HepG2 (cell line): ENCODE measurements around the gene CPT1A. TPM values are rescaled to one million over a fixed set of nuclear protein-coding genes. Genes with fewer than 3 reads are reported as not detected.

Experiments
- BCL6 ChIP-seq: IDR thresholded peaks from 2 replicates; pipeline ENCODE4 v1.6.1; 2016; ENCODE audit warnings: missing genetic modification reagents, missing compliant biosample characterization
- CBX5 ChIP-seq: sonication (generic); formaldehyde crosslinking; IDR thresholded peaks from 2 replicates; pipeline ENCODE4 v1.4.0; 2020; ENCODE audit warnings: missing genetic modification reagents, borderline replicate concordance
- IRX3 ChIP-seq: sonication (generic); formaldehyde crosslinking; IDR thresholded peaks from 2 replicates; pipeline ENCODE4 v1.8.1; 2023; ENCODE audit warnings: mild to moderate bottlenecking, low read depth, missing genetic modification reagents, borderline replicate concordance
- PHB2 ChIP-seq: fragments of 450-650 bp; IDR thresholded peaks from 2 replicates; pipeline ENCODE4 v1.6.1; 2018; ENCODE audit not compliant: partially characterized antibody
- SNAI1 ChIP-seq: sonication (generic); formaldehyde crosslinking; IDR thresholded peaks from 2 replicates; pipeline ENCODE4 v1.5.0; 2020; ENCODE audit warnings: mild to moderate bottlenecking, missing genetic modification reagents, borderline replicate concordance
- SP5 ChIP-seq: IDR thresholded peaks from 2 replicates; pipeline ENCODE4 v1.6.1; 2016; ENCODE audit warnings: low read depth, borderline replicate concordance
- SRSF9 ChIP-seq: fragments of 200-400 bp; formaldehyde crosslinking; IDR thresholded peaks from 2 replicates; pipeline ENCODE4 v1.6.1; 2018; ENCODE audit warnings: borderline replicate concordance, mild to moderate bottlenecking, low read depth, low read length; ENCODE audit not compliant: insufficient read depth, poor library complexity, severe bottlenecking
- TEAD3 ChIP-seq: optimal IDR thresholded peaks from 2 replicates; pipeline ENCODE3; 2016; ENCODE audit warnings: borderline replicate concordance
- ZBTB7B ChIP-seq: sonication (generic); formaldehyde crosslinking; IDR thresholded peaks from 2 replicates; pipeline ENCODE4 v1.4.0; 2020; ENCODE audit warnings: missing genetic modification reagents
- ZNF317 ChIP-seq: sonication (generic); formaldehyde crosslinking; IDR thresholded peaks from 2 replicates; pipeline ENCODE4 v1.5.0; 2020; ENCODE audit warnings: mild to moderate bottlenecking, missing genetic modification reagents
- ZNF326 ChIP-seq: sonication (generic); formaldehyde crosslinking; IDR thresholded peaks from 2 replicates; pipeline ENCODE4 v1.4.0; 2020; ENCODE audit warnings: missing genetic modification reagents, borderline replicate concordance
- ZNF34 ChIP-seq: sonication (generic); formaldehyde crosslinking; IDR thresholded peaks from 2 replicates; pipeline ENCODE4 v1.4.0; 2020; ENCODE audit warnings: mild to moderate bottlenecking, missing genetic modification reagents, borderline replicate concordance
- ZNF563 ChIP-seq: sonication (generic); formaldehyde crosslinking; IDR thresholded peaks from 2 replicates; pipeline ENCODE4 v1.8.0; 2022; ENCODE audit warnings: mild to moderate bottlenecking, moderate library complexity, missing genetic modification reagents
- ZNF670 ChIP-seq: sonication (generic); formaldehyde crosslinking; IDR thresholded peaks from 2 replicates; pipeline ENCODE4 v1.8.0; 2022; ENCODE audit warnings: mild to moderate bottlenecking, missing genetic modification reagents, borderline replicate concordance
- ZNF775 ChIP-seq: sonication (generic); formaldehyde crosslinking; IDR thresholded peaks from 2 replicates; pipeline ENCODE4 v1.4.0; 2020; ENCODE audit warnings: missing genetic modification reagents, mild to moderate bottlenecking, moderate library complexity, borderline replicate concordance
- polyA plus RNA-seq, 8 experiments: library from polyadenylated mRNA; depleted of rRNA in 3 of 8; stranded (reverse) in 7 of 8; unstranded in 1 of 8; fragments of >200 nt; fragmentation: Illumina TruSeq in 4 of 8; extraction: Trizol in 4 of 8; gene quantifications; 2 replicates each; pipeline versions ENCODE4 v1.2.1 to v1.2.3, GENCODE V29; 2011 to 2016; ENCODE audit warnings: low read depth in 4 of 8, missing spikeins in 1 of 8, mixed read lengths in 1 of 8; ENCODE audit not compliant: insufficient read depth in 1 of 8
- total RNA-seq, 5 experiments: library from RNA; depleted of rRNA; stranded (reverse); fragments of >200 nt; fragmentation: Illumina TruSeq; extraction: Trizol; gene quantifications; 2 replicates each; pipeline ENCODE4 v1.2.3, GENCODE V29; 2016; ENCODE audit warnings: low read depth in 1 of 5
- TF ChIP-seq, protein P1 (sequence below): sonication (generic); formaldehyde crosslinking; IDR thresholded peaks from 2 replicates; pipeline ENCODE4 v1.8.1; 2023; ENCODE audit warnings: missing genetic modification reagents, inconsistent platforms, borderline replicate concordance
- TF ChIP-seq, protein P2 (sequence below), 2 experiments: sonication (generic) in 1 of 2; formaldehyde crosslinking in 1 of 2; IDR thresholded peaks; 2 replicates each; pipeline versions ENCODE4 v1.5.1 to v1.6.1; 2011 to 2020; ENCODE audit warnings: borderline replicate concordance in 1 of 2, low read depth in 1 of 2, low read length in 1 of 2, mild to moderate bottlenecking in 1 of 2, missing genetic modification reagents in 1 of 2, moderate library complexity in 1 of 2
- TF ChIP-seq, protein P3 (sequence below): sonication (generic); formaldehyde crosslinking; conservative IDR thresholded peaks from 2 replicates; pipeline ENCODE4 v1.4.0; 2020; ENCODE audit warnings: mild to moderate bottlenecking, missing genetic modification reagents, moderate library complexity
- TF ChIP-seq, protein P4 (sequence below): sonication (generic); formaldehyde crosslinking; IDR thresholded peaks from 2 replicates; pipeline ENCODE4 v1.5.0; 2020; ENCODE audit warnings: mild to moderate bottlenecking, missing genetic modification reagents

CPT1A gene
- total and polyA plus RNA-seq, 2 of the 13 experiments (the other 11 are each of a cell fraction or from before 2014, with no cell fraction given): 7.0 to 7.1 TPM

DNA sequence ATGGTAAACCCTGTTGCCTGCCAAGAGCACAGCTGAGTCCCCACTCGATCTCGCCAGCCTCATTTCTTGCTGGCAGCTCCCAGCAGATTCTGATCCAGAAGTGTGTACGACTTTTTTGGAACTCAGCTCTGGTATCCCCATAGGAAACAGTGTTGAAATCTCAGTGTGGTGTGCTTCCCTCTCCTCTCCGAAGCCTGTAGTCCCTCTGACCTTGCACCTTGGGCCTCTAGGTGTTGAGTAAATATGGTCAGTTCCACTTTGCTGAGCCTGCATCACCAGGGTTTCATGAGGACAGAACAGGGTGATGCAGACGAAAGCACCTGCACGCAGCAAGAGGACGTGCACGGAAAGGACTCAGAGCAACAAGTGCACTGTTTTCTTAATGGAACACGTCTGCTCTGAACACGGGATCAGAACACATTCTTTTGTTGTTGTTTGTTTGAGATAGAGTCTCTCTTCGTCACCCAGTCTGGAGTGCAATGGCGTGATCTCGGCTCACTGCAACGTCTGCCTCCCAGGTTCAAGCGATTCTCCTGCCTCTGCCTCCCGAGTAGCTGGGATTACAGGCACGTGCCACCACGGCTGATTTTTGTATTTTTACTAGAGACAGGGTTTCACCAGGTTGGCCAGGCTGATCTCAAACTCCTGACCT lies 3.8 kb upstream of the CPT1A start (continued):
- TF ChIP-seq ZNF317 (CRISPR knock-in tag) (peak; percentile 86), ZBTB7B (peak; percentile 83), PHB2 (no peak), TEAD3 (peak; percentile 86), ZNF775 (no peak), IRX3 (CRISPR knock-in tag) (0 out of 2 replicates have a peak, but pooled peaks have one; percentile 42), SP5 (peak; percentile 67; the same call in 1 of the 2 replicates), ZNF563 (peak; percentile 77), SRSF9 (no peak), SNAI1 (peak; percentile 61; the same call in 1 of the 2 replicates), CBX5 (CRISPR knock-in tag) (peak; percentile 84; the same call in 1 of the 2 replicates), ZNF34 (CRISPR knock-in tag) (no peak), ZNF326 (CRISPR knock-in tag) (no peak), BCL6 (peak; percentile 96), ZNF670 (CRISPR knock-in tag) (peak; percentile 84)
- TF ChIP-seq, protein P1, sequence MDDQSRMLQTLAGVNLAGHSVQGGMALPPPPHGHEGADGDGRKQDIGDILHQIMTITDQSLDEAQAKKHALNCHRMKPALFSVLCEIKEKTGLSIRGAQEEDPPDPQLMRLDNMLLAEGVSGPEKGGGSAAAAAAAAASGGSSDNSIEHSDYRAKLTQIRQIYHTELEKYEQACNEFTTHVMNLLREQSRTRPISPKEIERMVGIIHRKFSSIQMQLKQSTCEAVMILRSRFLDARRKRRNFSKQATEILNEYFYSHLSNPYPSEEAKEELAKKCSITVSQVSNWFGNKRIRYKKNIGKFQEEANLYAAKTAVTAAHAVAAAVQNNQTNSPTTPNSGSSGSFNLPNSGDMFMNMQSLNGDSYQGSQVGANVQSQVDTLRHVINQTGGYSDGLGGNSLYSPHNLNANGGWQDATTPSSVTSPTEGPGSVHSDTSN: no peak
- TF ChIP-seq, protein P2, sequence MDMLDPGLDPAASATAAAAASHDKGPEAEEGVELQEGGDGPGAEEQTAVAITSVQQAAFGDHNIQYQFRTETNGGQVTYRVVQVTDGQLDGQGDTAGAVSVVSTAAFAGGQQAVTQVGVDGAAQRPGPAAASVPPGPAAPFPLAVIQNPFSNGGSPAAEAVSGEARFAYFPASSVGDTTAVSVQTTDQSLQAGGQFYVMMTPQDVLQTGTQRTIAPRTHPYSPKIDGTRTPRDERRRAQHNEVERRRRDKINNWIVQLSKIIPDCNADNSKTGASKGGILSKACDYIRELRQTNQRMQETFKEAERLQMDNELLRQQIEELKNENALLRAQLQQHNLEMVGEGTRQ (IDR thresholded peaks at IDR 0.05; ENCODE audit: low read depth, low read length): no peak
- TF ChIP-seq, protein P2 (CRISPR knock-in tag; IDR thresholded peaks at IDR 0.05; ENCODE audit: borderline replicate concordance): 0 out of 2 replicates have a peak, but pooled peaks have one; percentile 12
- TF ChIP-seq, protein P3, sequence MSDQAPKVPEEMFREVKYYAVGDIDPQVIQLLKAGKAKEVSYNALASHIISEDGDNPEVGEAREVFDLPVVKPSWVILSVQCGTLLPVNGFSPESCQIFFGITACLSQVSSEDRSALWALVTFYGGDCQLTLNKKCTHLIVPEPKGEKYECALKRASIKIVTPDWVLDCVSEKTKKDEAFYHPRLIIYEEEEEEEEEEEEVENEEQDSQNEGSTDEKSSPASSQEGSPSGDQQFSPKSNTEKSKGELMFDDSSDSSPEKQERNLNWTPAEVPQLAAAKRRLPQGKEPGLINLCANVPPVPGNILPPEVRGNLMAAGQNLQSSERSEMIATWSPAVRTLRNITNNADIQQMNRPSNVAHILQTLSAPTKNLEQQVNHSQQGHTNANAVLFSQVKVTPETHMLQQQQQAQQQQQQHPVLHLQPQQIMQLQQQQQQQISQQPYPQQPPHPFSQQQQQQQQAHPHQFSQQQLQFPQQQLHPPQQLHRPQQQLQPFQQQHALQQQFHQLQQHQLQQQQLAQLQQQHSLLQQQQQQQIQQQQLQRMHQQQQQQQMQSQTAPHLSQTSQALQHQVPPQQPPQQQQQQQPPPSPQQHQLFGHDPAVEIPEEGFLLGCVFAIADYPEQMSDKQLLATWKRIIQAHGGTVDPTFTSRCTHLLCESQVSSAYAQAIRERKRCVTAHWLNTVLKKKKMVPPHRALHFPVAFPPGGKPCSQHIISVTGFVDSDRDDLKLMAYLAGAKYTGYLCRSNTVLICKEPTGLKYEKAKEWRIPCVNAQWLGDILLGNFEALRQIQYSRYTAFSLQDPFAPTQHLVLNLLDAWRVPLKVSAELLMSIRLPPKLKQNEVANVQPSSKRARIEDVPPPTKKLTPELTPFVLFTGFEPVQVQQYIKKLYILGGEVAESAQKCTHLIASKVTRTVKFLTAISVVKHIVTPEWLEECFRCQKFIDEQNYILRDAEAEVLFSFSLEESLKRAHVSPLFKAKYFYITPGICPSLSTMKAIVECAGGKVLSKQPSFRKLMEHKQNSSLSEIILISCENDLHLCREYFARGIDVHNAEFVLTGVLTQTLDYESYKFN: peak; percentile 98
- TF ChIP-seq, protein P4, sequence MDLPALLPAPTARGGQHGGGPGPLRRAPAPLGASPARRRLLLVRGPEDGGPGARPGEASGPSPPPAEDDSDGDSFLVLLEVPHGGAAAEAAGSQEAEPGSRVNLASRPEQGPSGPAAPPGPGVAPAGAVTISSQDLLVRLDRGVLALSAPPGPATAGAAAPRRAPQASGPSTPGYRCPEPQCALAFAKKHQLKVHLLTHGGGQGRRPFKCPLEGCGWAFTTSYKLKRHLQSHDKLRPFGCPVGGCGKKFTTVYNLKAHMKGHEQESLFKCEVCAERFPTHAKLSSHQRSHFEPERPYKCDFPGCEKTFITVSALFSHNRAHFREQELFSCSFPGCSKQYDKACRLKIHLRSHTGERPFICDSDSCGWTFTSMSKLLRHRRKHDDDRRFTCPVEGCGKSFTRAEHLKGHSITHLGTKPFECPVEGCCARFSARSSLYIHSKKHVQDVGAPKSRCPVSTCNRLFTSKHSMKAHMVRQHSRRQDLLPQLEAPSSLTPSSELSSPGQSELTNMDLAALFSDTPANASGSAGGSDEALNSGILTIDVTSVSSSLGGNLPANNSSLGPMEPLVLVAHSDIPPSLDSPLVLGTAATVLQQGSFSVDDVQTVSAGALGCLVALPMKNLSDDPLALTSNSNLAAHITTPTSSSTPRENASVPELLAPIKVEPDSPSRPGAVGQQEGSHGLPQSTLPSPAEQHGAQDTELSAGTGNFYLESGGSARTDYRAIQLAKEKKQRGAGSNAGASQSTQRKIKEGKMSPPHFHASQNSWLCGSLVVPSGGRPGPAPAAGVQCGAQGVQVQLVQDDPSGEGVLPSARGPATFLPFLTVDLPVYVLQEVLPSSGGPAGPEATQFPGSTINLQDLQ (CRISPR knock-in tag): no peak
